BE2C (cell line): Measurements from ENCODE around the gene RPRD1A.
A peak's percentile ranks its signal among the peaks of the same experiment; 100 is the strongest.

Experiments
- DNase-seq: peaks from one replicate; pipeline ENCODE4 v3.0.0-alpha.2; 2020
- H3K27me3 ChIP-seq: fragments of 250-450 bp; sonication (Bioruptor Pico); 2 replicates; pipeline ENCODE4 v1.5.1; 2020; ENCODE audit warnings: mild to moderate bottlenecking
- H3K36me3 ChIP-seq: fragments of 250-450 bp; sonication (Bioruptor Pico); 2 replicates; pipeline ENCODE4 v1.5.1; 2020; ENCODE audit warnings: mild to moderate bottlenecking
- H3K4me1 ChIP-seq: fragments of 250-450 bp; sonication (Bioruptor Pico); 2 replicates; pipeline ENCODE4 v1.5.1; 2020
- H3K4me3 ChIP-seq: 2 replicates; pipeline ENCODE4 v1.5.1; 2011; ENCODE audit warnings: low read depth, low read length
- H3K9me3 ChIP-seq: fragments of 250-450 bp; sonication (Bioruptor Pico); 2 replicates; pipeline ENCODE4 v1.5.1; 2020
- TF ChIP-seq, protein P1 (sequence below): IDR thresholded peaks from 2 replicates; pipeline ENCODE4 v1.5.1; 2012; ENCODE audit warnings: mild to moderate bottlenecking, low read depth, low read length

RPRD1A gene

DNA sequence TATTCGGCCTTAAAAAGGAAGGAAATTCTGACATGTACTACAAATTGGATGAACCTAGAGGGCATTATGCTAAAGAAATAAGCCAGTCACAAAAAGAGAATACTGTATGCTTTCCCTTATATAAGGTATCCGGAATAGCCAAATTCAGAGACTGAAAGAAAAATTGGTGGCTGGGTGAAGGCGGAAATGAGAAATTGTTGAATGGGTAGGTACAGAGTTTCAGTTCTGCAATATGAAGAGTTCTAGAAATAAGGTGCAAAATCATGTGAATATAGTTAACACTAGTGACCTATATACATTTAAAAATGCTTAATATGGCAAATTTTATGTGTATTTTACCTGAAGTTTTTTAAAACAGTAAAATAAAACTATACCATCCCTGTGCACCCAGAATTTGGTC, 51.7 kb downstream of the RPRD1A start:
- Histone ChIP-seq H3K4me3 (no peak overlapping the region), H3K27me3 (no peaks in the 10 kb centered on the region), H3K4me1 (peaks cover 9% of the 10 kb centered on the region; the same call in 1 of the 2 replicates), H3K36me3 (no peaks in the 10 kb centered on the region), H3K9me3 (no peaks in the 10 kb centered on the region)
- DNase-seq: no peak
- TF ChIP-seq, protein P1, sequence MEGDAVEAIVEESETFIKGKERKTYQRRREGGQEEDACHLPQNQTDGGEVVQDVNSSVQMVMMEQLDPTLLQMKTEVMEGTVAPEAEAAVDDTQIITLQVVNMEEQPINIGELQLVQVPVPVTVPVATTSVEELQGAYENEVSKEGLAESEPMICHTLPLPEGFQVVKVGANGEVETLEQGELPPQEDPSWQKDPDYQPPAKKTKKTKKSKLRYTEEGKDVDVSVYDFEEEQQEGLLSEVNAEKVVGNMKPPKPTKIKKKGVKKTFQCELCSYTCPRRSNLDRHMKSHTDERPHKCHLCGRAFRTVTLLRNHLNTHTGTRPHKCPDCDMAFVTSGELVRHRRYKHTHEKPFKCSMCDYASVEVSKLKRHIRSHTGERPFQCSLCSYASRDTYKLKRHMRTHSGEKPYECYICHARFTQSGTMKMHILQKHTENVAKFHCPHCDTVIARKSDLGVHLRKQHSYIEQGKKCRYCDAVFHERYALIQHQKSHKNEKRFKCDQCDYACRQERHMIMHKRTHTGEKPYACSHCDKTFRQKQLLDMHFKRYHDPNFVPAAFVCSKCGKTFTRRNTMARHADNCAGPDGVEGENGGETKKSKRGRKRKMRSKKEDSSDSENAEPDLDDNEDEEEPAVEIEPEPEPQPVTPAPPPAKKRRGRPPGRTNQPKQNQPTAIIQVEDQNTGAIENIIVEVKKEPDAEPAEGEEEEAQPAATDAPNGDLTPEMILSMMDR: no peak

DNA sequence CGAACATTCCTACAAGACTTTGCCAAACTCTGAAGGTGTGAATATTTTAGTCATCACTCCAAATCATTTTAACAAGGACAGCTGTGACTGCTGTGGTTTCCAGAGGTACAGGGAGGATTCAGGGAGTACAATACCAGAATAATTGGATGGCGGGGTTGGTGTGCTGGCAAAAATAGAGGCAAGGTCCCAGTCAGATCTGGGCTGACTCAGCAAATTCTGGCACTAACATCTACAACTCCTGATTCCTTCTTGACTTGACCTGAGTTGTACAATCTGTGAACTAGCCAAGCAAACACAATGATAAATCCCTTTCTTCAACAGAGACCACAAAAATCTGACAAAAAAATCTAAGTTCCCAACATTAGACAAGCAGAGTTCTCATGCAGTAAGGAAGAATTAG, 54.5 kb downstream of the RPRD1A start:
- H3K36me3 ChIP-seq: no peaks in the 10 kb centered on the region
- TF ChIP-seq, protein P1: no peak
- no peak for DNase-seq

DNA sequence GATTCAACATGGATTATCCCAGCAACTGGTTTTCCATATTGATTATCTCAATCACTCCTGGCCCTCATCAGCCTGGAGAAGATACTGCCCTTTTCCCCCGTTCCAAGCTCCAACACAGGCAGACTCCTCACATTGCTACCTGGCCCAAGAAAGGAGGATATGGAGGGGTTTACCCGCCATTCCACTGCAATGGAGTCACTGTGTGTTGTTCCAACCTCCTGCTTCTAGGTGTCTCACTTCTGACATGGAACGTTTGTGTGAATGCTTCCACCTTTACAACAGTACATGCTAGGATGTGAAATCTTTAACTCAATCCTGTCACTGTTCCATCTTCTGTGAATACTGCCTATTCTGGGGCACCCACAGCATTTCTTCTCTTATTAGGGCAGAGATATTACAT, 58.1 kb downstream of the RPRD1A start:
- H3K4me1 ChIP-seq: no peaks in the 10 kb centered on the region
- no peaks in the 10 kb centered on the region for H3K9me3 ChIP-seq
- H3K4me3 ChIP-seq: no peak overlapping the region
- no peaks in the 10 kb centered on the region for H3K36me3 ChIP-seq
- TF ChIP-seq, protein P1: no peak
- no peaks in the 10 kb centered on the region for H3K27me3 ChIP-seq
- no peak for DNase-seq

More for the DNA sequence above, 54.5 kb downstream of the RPRD1A start:
- Histone ChIP-seq H3K27me3 (no peaks in the 10 kb centered on the region), H3K4me3 (no peak overlapping the region), H3K9me3 (no peaks in the 10 kb centered on the region), H3K4me1 (peaks cover 3% of the 10 kb centered on the region; the same call in 1 of the 2 replicates)

DNA sequence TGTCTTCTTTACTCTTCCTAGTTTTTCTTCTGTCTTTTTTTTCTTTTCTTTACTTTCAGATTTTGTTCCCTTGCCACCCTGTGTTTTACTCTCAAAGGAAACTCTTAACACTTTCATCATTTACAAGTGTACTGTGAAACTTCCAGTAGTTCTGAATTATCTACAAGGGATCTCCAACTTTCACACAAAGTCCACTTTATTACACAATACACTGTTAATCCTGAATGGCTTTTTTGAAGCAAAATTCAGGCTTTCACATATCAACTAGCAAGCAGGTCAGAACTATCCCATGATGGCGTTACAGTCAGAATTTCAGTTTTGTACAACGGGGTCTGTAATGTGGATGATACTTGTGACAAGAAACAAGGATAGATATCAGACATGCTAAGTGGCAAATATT, 60.4 kb downstream of the RPRD1A start:
- H3K4me3 ChIP-seq: no peak overlapping the region
- no peaks in the 10 kb centered on the region for H3K36me3 ChIP-seq
- H3K4me1 ChIP-seq: no peaks in the 10 kb centered on the region
- TF ChIP-seq, protein P1: no peak
- H3K27me3 ChIP-seq: no peaks in the 10 kb centered on the region
- DNase-seq: no peak
- no peaks in the 10 kb centered on the region for H3K9me3 ChIP-seq

DNA sequence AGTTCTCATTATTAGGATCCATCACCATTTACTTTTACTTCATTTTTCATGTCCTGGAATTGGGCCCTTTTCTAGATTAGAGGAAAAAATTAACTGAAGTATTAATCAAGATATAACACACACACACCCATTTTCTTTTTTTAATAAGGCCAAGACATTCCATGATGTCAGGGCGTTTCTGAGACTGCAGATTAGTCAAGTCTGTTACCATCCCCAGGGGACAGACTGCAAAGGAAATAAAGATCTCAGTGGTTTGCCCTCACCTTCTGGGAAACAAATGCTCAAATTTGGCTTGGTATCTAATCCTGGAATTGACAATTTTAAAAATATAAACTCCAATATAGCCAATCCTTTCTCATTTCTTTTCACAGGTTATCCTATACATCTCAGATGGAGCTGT, 67.4 kb downstream of the RPRD1A start:
- no peak for DNase-seq
- H3K4me3 ChIP-seq: no peak overlapping the region
- H3K27me3 ChIP-seq: no peaks in the 10 kb centered on the region
- H3K36me3 ChIP-seq: no peaks in the 10 kb centered on the region
- TF ChIP-seq, protein P1: no peak
- no peaks in the 10 kb centered on the region for H3K9me3 ChIP-seq
- no peaks in the 10 kb centered on the region for H3K4me1 ChIP-seq

DNA sequence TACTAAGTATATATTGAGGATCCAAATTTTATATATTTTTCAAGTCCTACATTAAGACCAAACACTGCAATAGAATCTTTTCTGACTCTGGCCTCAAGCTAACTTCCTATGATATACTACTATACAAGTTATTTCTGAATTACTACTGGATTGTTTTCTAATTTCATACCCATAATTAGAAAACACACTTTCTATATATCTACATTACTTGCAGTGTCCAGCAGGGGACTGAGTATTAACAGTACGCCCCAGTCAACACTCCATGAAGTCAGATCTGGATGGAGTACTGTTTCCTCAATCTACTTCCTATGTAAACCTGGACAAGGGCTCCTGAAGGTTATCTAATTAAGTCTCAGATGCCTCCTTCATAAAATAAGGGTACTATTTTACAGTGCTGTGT, 68.4 kb downstream of the RPRD1A start:
- H3K9me3 ChIP-seq: no peaks in the 10 kb centered on the region
- no peaks in the 10 kb centered on the region for H3K4me1 ChIP-seq
- TF ChIP-seq, protein P1: peak; percentile 31
- H3K27me3 ChIP-seq: no peaks in the 10 kb centered on the region
- DNase-seq: no peak
- no peaks in the 10 kb centered on the region for H3K36me3 ChIP-seq
- no peak overlapping the region for H3K4me3 ChIP-seq
